ENCODE measurements around the gene RYR2. TPM values are rescaled to one million over a fixed set of nuclear protein-coding genes. Genes with fewer than 3 reads are reported as not detected.

The RYR2 gene
- total and polyA plus RNA-seq, 2 donors (not counting 1 experiment from before 2014, with no cell fraction given), result not detected

- H4K20me1 ChIP-seq (ENCODE audit: control insufficient read depth, insufficient read depth, low read length, poor library complexity, severe bottlenecking), result no peaks in the 10 kb centered on the region
- ATAC-seq (ENCODE audit: low read depth) (no peak), DNase-seq (no peak)
- no peak overlapping the region for H3K9ac ChIP-seq (ENCODE audit: low read length)
- H3K9me3 Mint-ChIP-seq (ENCODE audit: insufficient read depth), result no peaks in the 10 kb centered on the region
- H3K79me2 ChIP-seq (ENCODE audit: control insufficient read depth, insufficient read depth, low read length), result no peaks in the 10 kb centered on the region
- H3K27me3 ChIP-seq (replicated peaks in 1 of 4; ENCODE audit: control extremely low read depth in 1 of 4, control insufficient read depth in 3 of 4, insufficient read depth in 4 of 4, low read length in 3 of 4), result no peaks in the 10 kb centered on the region
- 100% methylated on average over 1 of the region's 3 CpGs for WGBS (ENCODE audit: insufficient coverage)
- POLR2A ChIA-PET, result no interaction called here
- no peaks in the 10 kb centered on the region for H3K36me3 ChIP-seq (replicated peaks in 1 of 2; ENCODE audit: control extremely low read depth in 1 of 2, control insufficient read depth in 1 of 2, extremely low read depth in 1 of 2, insufficient read depth in 2 of 2, low read length in 1 of 2)
- no peaks in the 10 kb centered on the region for H3K4me1 Mint-ChIP-seq
- no peak overlapping the region for H3K4me2 ChIP-seq (replicated peaks; ENCODE audit: low read depth, low read length, poor library complexity, severe bottlenecking)
- H3K27me3 Mint-ChIP-seq, result peaks cover 5% of the 10 kb centered on the region
- CTCF ChIA-PET, result no interaction called here
- TF ChIP-seq CTCF (IDR thresholded peaks at IDR 0.05), result no peak
- H3K4me1 ChIP-seq (ENCODE audit: control insufficient read depth in 2 of 2, insufficient read depth in 2 of 2, low read length in 2 of 2), result no peaks in the 10 kb centered on the region
- no peak overlapping the region for H3K4me3 ChIP-seq (ENCODE audit: control extremely low read depth in 1 of 5, extremely low read depth in 1 of 5, insufficient read depth in 1 of 5, low read depth in 2 of 5, low read length in 4 of 5)
- H3K9me3 ChIP-seq (ENCODE audit: control extremely low read depth in 1 of 3, control insufficient read depth in 2 of 3, insufficient read depth in 1 of 3, low read length in 2 of 3), result peaks cover 0 to 4% (median 0%) of the 10 kb centered on the region in 3 donors
- no peak overlapping the region for H3K27ac ChIP-seq (ENCODE audit: low read length in 2 of 2)
- H3K4me3 Mint-ChIP-seq, result no peak overlapping the region
- no peak overlapping the region for H2AFZ ChIP-seq (ENCODE audit: insufficient read depth, low read depth, low read length, poor library complexity, severe bottlenecking)
- no peak overlapping the region for H3K27ac Mint-ChIP-seq
- intact Hi-C loops (cut with micrococcal nuclease), result no loop called here
Measured at GRCh38 chr1:237065903-237066302, 23.9 kb downstream of the RYR2 start.

- CTCF ChIA-PET, result no interaction called here
- intact Hi-C loops (cut with micrococcal nuclease), result no loop called here
- H3K9me3 ChIP-seq (ENCODE audit: control extremely low read depth in 1 of 3, control insufficient read depth in 2 of 3, insufficient read depth in 1 of 3, low read length in 2 of 3), result peaks cover 0 to 9% (median 0%) of the 10 kb centered on the region in 3 donors
- no peak overlapping the region for H3K4me2 ChIP-seq (replicated peaks; ENCODE audit: low read depth, low read length, poor library complexity, severe bottlenecking)
- 89% methylated on average over 2 of the region's 2 CpGs for WGBS (ENCODE audit: insufficient coverage)
- H3K9ac ChIP-seq (ENCODE audit: low read length), result no peak overlapping the region
- no peaks in the 10 kb centered on the region for H3K4me1 ChIP-seq (ENCODE audit: control insufficient read depth in 2 of 2, insufficient read depth in 2 of 2, low read length in 2 of 2)
- POLR2A ChIA-PET, result no interaction called here
- ATAC-seq (ENCODE audit: low read depth) (no peak), DNase-seq (no peak)
- no peaks in the 10 kb centered on the region for H3K4me1 Mint-ChIP-seq
- peaks cover 5% of the 10 kb centered on the region for H3K27me3 Mint-ChIP-seq
- TF ChIP-seq EZH2 (IDR thresholded peaks at IDR 0.05; ENCODE audit: borderline replicate concordance, insufficient read depth, low read depth, low read length, poor library complexity, severe bottlenecking), result no peak
- no peak for TF ChIP-seq CTCF (IDR thresholded peaks at IDR 0.05)
- no peaks in the 10 kb centered on the region for H3K9me3 Mint-ChIP-seq (ENCODE audit: insufficient read depth)
- no peak overlapping the region for H2AFZ ChIP-seq (ENCODE audit: insufficient read depth, low read depth, low read length, poor library complexity, severe bottlenecking)
- H3K36me3 ChIP-seq (replicated peaks in 1 of 2; ENCODE audit: control extremely low read depth in 1 of 2, control insufficient read depth in 1 of 2, extremely low read depth in 1 of 2, insufficient read depth in 2 of 2, low read length in 1 of 2), result no peaks in the 10 kb centered on the region
- H3K4me3 ChIP-seq (ENCODE audit: control extremely low read depth in 1 of 5, extremely low read depth in 1 of 5, insufficient read depth in 1 of 5, low read depth in 2 of 5, low read length in 4 of 5), result no peak overlapping the region
- no peaks in the 10 kb centered on the region for H4K20me1 ChIP-seq (ENCODE audit: control insufficient read depth, insufficient read depth, low read length, poor library complexity, severe bottlenecking)
- H3K27me3 ChIP-seq (replicated peaks in 1 of 4; ENCODE audit: control extremely low read depth in 1 of 4, control insufficient read depth in 3 of 4, insufficient read depth in 4 of 4, low read length in 3 of 4), result no peaks in the 10 kb centered on the region
- no peak overlapping the region for H3K4me3 Mint-ChIP-seq
- no peak overlapping the region for H3K27ac ChIP-seq (ENCODE audit: low read length in 2 of 2)
- no peak overlapping the region for H3K27ac Mint-ChIP-seq
- no peaks in the 10 kb centered on the region for H3K79me2 ChIP-seq (ENCODE audit: control insufficient read depth, insufficient read depth, low read length)
Measured at GRCh38 chr1:237070519-237070918, 28.5 kb downstream of the RYR2 start.
